ENCODE data around the gene HMGN4. TPM values are rescaled to one million over a fixed set of nuclear protein-coding genes. Genes with fewer than 3 reads are reported as not detected.

HMGN4 gene
- total RNA-seq = 39.7 and 42.5 TPM in 2 replicates
- long read RNA-seq, transcript HMGN4-201 (2 exons, 1,225 nt) = major isoform, 268 of 307 reads
- long read RNA-seq, partial matches to known transcripts = 0 of 307 reads
- long read RNA-seq, other reads (novel, unspliced or antisense) = 39 of 307 reads

DNA sequence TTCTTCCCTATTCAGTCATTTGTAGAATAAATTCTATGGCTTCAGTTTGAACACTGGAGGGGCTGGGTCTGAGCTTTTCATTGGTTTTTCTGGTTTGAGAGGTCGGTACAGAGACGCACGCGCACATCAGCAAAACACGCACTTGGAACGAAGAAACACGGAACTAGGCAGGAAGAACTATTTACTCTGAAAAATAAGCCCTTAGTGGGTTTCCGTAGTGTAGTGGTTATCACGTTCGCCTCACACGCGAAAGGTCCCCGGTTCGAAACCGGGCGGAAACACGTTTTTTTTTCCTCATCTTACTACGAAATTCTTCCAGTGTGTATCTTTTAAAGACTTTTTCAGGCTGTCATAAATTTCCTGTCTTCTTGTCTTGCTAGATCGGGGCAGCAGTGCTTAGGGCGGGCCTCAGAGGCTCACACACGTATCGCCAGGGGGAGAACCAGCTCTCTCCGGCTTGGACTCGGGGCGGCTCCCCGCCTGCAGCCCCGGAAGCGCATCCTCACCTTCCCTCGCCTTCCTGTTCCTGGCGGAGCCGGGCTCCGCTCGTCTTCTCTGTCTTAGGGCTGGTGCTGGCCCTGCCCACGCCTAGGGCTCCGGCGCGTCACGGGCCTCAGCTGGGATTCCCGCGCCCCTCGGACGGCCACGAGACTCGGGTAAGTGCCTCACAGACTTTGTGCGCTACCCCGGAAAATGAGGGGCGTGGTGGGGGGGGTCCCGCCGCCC lies at the start of gene HMGN4:
HMGN4 (plus strand) TSS at position 521 of the 726 bp plus-strand sequence. CDS start 6,841 bp downstream, outside the sequence.
- no peaks in the 10 kb centered on the region for H3K27me3 Mint-ChIP-seq
- peak; percentile 56 for DNase-seq (ENCODE audit: low spot score, unreplicated experiment)
- H3K36me3 Mint-ChIP-seq (ENCODE audit: insufficient read depth) = peaks cover 6% of the 10 kb centered on the region
- H3K9me3 Mint-ChIP-seq (ENCODE audit: low read depth) = no peaks in the 10 kb centered on the region
- H3K4me3 Mint-ChIP-seq (ENCODE audit: low read depth) = peak within 1 kb of the TSS; percentile 88
- peak within 1 kb of the TSS; percentile 98 for H3K27ac Mint-ChIP-seq
- TF ChIP-seq, protein P1, sequence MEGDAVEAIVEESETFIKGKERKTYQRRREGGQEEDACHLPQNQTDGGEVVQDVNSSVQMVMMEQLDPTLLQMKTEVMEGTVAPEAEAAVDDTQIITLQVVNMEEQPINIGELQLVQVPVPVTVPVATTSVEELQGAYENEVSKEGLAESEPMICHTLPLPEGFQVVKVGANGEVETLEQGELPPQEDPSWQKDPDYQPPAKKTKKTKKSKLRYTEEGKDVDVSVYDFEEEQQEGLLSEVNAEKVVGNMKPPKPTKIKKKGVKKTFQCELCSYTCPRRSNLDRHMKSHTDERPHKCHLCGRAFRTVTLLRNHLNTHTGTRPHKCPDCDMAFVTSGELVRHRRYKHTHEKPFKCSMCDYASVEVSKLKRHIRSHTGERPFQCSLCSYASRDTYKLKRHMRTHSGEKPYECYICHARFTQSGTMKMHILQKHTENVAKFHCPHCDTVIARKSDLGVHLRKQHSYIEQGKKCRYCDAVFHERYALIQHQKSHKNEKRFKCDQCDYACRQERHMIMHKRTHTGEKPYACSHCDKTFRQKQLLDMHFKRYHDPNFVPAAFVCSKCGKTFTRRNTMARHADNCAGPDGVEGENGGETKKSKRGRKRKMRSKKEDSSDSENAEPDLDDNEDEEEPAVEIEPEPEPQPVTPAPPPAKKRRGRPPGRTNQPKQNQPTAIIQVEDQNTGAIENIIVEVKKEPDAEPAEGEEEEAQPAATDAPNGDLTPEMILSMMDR (IDR thresholded peaks at IDR 0.05; ENCODE audit: unreplicated experiment) = no peak
- H3K4me1 Mint-ChIP-seq (ENCODE audit: low read depth) = peaks cover 21% of the 10 kb centered on the region

GRCh38 chr6:26489996-26490964 lies 47.9 kb upstream of the HMGN4 start:
- TF ChIP-seq, protein P1 (IDR thresholded peaks at IDR 0.05; ENCODE audit: unreplicated experiment) = no peak
- Mint-ChIP-seq H3K4me1 (ENCODE audit: low read depth) (peaks cover 37% of the 10 kb centered on the region), H3K27me3 (no peaks in the 10 kb centered on the region), H3K4me3 (ENCODE audit: low read depth) (no peak overlapping the region), H3K27ac (no peak overlapping the region), H3K9me3 (ENCODE audit: low read depth) (peaks cover 3% of the 10 kb centered on the region), H3K36me3 (ENCODE audit: insufficient read depth) (no peaks in the 10 kb centered on the region)
- no peak for DNase-seq (ENCODE audit: low spot score, unreplicated experiment)

DNA sequence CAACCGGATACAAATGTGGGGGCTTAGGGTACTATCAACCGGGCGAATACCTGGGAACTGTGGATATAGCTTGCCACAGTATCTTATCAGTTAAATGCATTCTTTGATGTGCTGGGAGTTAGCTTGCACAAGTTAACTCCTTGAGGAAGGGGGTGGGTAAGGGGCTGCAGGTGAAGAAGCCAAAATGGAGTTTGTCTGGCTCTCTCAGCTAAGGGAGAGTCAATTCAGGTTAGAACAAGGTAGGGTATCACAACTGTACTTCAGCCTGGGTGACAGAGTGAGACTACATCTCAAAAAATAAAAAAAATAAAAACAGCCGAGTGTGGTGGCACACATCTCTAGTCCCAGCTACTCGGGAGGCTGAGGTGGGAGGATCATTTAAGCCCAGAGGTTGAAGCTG lies 46.6 kb upstream of the HMGN4 start:
- Mint-ChIP-seq H3K36me3 (ENCODE audit: insufficient read depth) (no peaks in the 10 kb centered on the region), H3K9me3 (ENCODE audit: low read depth) (peaks cover 3% of the 10 kb centered on the region), H3K4me3 (ENCODE audit: low read depth) (no peak overlapping the region), H3K27ac (no peak overlapping the region), H3K4me1 (ENCODE audit: low read depth) (peaks cover 37% of the 10 kb centered on the region), H3K27me3 (no peaks in the 10 kb centered on the region)
- DNase-seq (ENCODE audit: low spot score, unreplicated experiment) = no peak
- TF ChIP-seq, protein P1 (IDR thresholded peaks at IDR 0.05; ENCODE audit: unreplicated experiment) = no peak

DNA sequence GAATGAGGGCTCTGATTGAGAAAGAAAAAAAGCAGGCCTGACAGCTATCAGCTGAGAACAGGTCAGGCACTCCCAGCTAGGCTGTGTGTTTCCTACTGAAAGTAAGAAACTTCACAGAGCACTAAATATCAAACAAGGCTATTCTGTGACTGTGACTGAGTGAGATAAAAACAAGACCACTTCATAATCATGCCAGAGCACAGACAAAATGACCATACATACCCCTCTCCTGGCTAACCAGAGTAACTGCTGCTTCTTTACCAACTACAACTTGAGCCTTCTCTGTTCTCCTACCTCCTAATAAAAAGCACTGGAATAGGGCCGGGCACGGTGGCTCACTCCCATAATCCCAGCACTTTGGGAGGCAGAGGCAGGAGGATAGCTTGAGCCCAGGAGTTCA lies 44.9 kb upstream of the HMGN4 start:
- TF ChIP-seq, protein P1 (IDR thresholded peaks at IDR 0.05; ENCODE audit: unreplicated experiment) = peak; percentile 22
- Mint-ChIP-seq H3K4me1 (ENCODE audit: low read depth) (peaks cover 37% of the 10 kb centered on the region), H3K4me3 (ENCODE audit: low read depth) (no peak overlapping the region), H3K36me3 (ENCODE audit: insufficient read depth) (no peaks in the 10 kb centered on the region), H3K27me3 (peaks cover 6% of the 10 kb centered on the region), H3K9me3 (ENCODE audit: low read depth) (no peaks in the 10 kb centered on the region), H3K27ac (no peak overlapping the region)
- DNase-seq (ENCODE audit: low spot score, unreplicated experiment) = no peak

DNA sequence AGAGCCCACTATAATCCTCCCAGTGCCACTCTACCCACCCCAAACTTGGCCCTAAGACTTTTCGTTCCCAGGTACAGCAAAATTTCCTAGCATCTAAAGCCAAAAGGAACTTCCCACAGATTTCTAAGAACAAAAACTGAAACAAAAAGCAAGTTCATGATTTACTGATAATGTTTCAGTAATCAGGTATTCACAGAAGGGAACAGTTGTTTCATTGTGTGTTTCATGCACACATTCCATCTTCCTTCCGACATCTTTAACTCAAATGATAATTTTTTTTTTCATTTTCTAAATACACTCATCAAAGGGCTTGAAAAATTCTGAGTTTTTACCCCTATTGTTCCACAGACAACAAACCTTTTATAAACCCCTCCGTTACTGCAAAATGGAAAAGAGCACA lies 44.0 kb upstream of the HMGN4 start:
- DNase-seq (ENCODE audit: low spot score, unreplicated experiment) = no peak
- Mint-ChIP-seq H3K9me3 (ENCODE audit: low read depth) (no peaks in the 10 kb centered on the region), H3K36me3 (ENCODE audit: insufficient read depth) (no peaks in the 10 kb centered on the region), H3K4me1 (ENCODE audit: low read depth) (peaks cover 37% of the 10 kb centered on the region), H3K4me3 (ENCODE audit: low read depth) (no peak overlapping the region), H3K27ac (no peak overlapping the region), H3K27me3 (peaks cover 6% of the 10 kb centered on the region)
- TF ChIP-seq, protein P1 (IDR thresholded peaks at IDR 0.05; ENCODE audit: unreplicated experiment) = no peak

All from progenitor cell of endocrine pancreas (in vitro differentiated cells).